ENCODE measurements around the gene AMY2B. TPM values are rescaled to one million over a fixed set of nuclear protein-coding genes. Genes with fewer than 3 reads are reported as not detected.
"Not testable (repeated sequence)": the region's sequence is repeated elsewhere in the genome, so short reads cannot be mapped to it uniquely, and the experiment has no call there.

AMY2B gene
- total RNA-seq (43.8 and 46.3 TPM in 2 replicates), polyA plus RNA-seq (32.6 and 48.3 TPM in 2 replicates), polyA minus RNA-seq (11.8 and 12.6 TPM in 2 replicates)
- 39.7 TPM for total RNA-seq (2013)

DNA sequence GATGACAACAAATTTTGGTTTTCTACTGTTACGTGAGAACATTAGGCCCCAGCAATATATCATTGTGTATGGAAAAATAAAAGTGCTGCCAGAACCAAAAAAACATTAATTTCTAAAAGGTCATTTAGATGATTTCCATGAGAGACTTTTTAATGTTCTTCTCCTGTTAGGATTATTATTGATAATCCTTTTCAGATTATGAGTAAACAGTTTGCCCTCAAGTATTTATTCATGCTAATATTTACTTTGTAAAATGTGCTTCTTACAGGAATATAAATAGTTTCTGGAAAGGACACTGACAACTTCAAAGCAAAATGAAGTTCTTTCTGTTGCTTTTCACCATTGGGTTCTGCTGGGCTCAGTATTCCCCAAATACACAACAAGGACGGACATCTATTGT lies at the start of gene AMY2B:
TSS of gene AMY2B (plus strand) at position 301 of the 400 bp plus-strand sequence. CDS start at position 315, 14 bp downstream.
- H3K4me3 Mint-ChIP-seq; H3K27me3 Mint-ChIP-seq; H3K9me3 Mint-ChIP-seq (ENCODE audit: insufficient read depth); H3K79me2 ChIP-seq (ENCODE audit: control insufficient read depth, insufficient read depth, low read length); ATAC-seq (ENCODE audit: low read depth); H3K4me3 ChIP-seq (ENCODE audit: control extremely low read depth in 1 of 5, extremely low read depth in 1 of 5, insufficient read depth in 1 of 5, low read depth in 2 of 5, low read length in 4 of 5); H3K9ac ChIP-seq (ENCODE audit: low read length); DNase-seq; H3K27me3 ChIP-seq (replicated peaks in 1 of 4; ENCODE audit: control extremely low read depth in 1 of 4, control insufficient read depth in 3 of 4, insufficient read depth in 4 of 4, low read length in 3 of 4); H4K20me1 ChIP-seq (ENCODE audit: control insufficient read depth, insufficient read depth, low read length, poor library complexity, severe bottlenecking); H3K27ac Mint-ChIP-seq; H3K4me2 ChIP-seq (replicated peaks; ENCODE audit: low read depth, low read length, poor library complexity, severe bottlenecking); POLR2A ChIA-PET; H3K27ac ChIP-seq (ENCODE audit: low read length in 2 of 2); H3K4me1 ChIP-seq (ENCODE audit: control insufficient read depth in 2 of 2, insufficient read depth in 2 of 2, low read length in 2 of 2); H3K4me1 Mint-ChIP-seq; H3K9me3 ChIP-seq (ENCODE audit: control extremely low read depth in 1 of 3, control insufficient read depth in 2 of 3, insufficient read depth in 1 of 3, low read length in 2 of 3); CTCF ChIA-PET; H2AFZ ChIP-seq (ENCODE audit: insufficient read depth, low read depth, low read length, poor library complexity, severe bottlenecking); intact Hi-C loops (cut with micrococcal nuclease); H3K36me3 ChIP-seq (replicated peaks in 1 of 2; ENCODE audit: control extremely low read depth in 1 of 2, control insufficient read depth in 1 of 2, extremely low read depth in 1 of 2, insufficient read depth in 2 of 2, low read length in 1 of 2): not testable (repeated sequence)
- no CpG with 5 or more reads among the region's 2 CpGs for WGBS (ENCODE audit: insufficient coverage)

DNA sequence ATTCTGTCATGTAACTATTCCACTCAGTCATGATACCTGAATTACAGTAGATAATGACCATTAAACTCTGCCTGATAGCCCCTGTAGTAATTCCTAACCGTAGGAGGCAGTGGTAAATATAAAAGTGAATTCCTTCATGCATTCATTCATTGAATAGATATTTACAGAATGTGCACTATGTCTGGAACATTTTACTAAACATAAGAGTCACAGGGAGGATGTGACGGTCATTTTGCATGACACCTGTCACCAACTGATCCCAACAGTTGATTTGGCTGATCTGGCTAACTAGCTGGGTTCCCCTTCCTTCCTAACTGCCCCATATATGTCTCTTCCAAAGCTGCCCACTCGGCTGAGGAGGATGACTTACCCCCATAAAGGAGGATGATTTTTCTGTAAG lies 48.0 kb upstream of the AMY2B start:
- ChIA-PET POLR2A (no interaction called here), CTCF (no interaction called here)
- no peak overlapping the region for H2AFZ ChIP-seq (ENCODE audit: insufficient read depth, low read depth, low read length, poor library complexity, severe bottlenecking)
- peaks cover 28% of the 10 kb centered on the region for H3K79me2 ChIP-seq (ENCODE audit: control insufficient read depth, insufficient read depth, low read length)
- no peak for DNase-seq
- WGBS (ENCODE audit: insufficient coverage) = no CpG with 5 or more reads among the region's 3 CpGs
- no peak overlapping the region for H3K4me3 ChIP-seq (ENCODE audit: control extremely low read depth in 1 of 5, extremely low read depth in 1 of 5, insufficient read depth in 1 of 5, low read depth in 2 of 5, low read length in 4 of 5)
- H3K4me3 Mint-ChIP-seq = no peak overlapping the region
- H3K27ac ChIP-seq (ENCODE audit: low read length in 2 of 2) = no peak overlapping the region
- TF ChIP-seq CTCF (IDR thresholded peaks at IDR 0.05) (no peak), EZH2 (IDR thresholded peaks at IDR 0.05; ENCODE audit: borderline replicate concordance, insufficient read depth, low read depth, low read length, poor library complexity, severe bottlenecking) (no peak)
- H3K4me1 Mint-ChIP-seq = peaks cover 26% of the 10 kb centered on the region
- no peak overlapping the region for H3K9ac ChIP-seq (ENCODE audit: low read length)
- no peak overlapping the region for H3K4me2 ChIP-seq (replicated peaks; ENCODE audit: low read depth, low read length, poor library complexity, severe bottlenecking)
- H3K27me3 ChIP-seq (replicated peaks in 1 of 4; ENCODE audit: control extremely low read depth in 1 of 4, control insufficient read depth in 3 of 4, insufficient read depth in 4 of 4, low read length in 3 of 4) = no peaks in the 10 kb centered on the region
- H3K27ac Mint-ChIP-seq = no peak overlapping the region
- no peaks in the 10 kb centered on the region for H3K27me3 Mint-ChIP-seq
- no peak for ATAC-seq (ENCODE audit: low read depth)
- H3K36me3 ChIP-seq (replicated peaks in 1 of 2; ENCODE audit: control extremely low read depth in 1 of 2, control insufficient read depth in 1 of 2, extremely low read depth in 1 of 2, insufficient read depth in 2 of 2, low read length in 1 of 2) = peaks cover 0 to 4% of the 10 kb centered on the region in 2 experiments
- intact Hi-C loops (cut with micrococcal nuclease) = no loop called here
- H3K9me3 ChIP-seq (ENCODE audit: control extremely low read depth in 1 of 3, control insufficient read depth in 2 of 3, insufficient read depth in 1 of 3, low read length in 2 of 3) = no peaks in the 10 kb centered on the region
- H3K4me1 ChIP-seq (ENCODE audit: control insufficient read depth in 2 of 2, insufficient read depth in 2 of 2, low read length in 2 of 2) = peaks cover 6 to 26% of the 10 kb centered on the region in 2 donors
- peaks cover 9% of the 10 kb centered on the region for H4K20me1 ChIP-seq (ENCODE audit: control insufficient read depth, insufficient read depth, low read length, poor library complexity, severe bottlenecking)
- H3K9me3 Mint-ChIP-seq (ENCODE audit: insufficient read depth) = no peaks in the 10 kb centered on the region
